A549 treated with Hydrocortisone at 1 μM for 4 hours (cell line): ENCODE data around the gene BAD. TPM values are rescaled to one million over a fixed set of nuclear protein-coding genes. Genes with fewer than 3 reads are reported as not detected.

Experiments used
- total RNA-seq: library from RNA; stranded (reverse); fragments of 200-300 nt; extraction: Qiagen RNA extraction; gene quantifications from 5 replicates; pipeline ENCODE4 v1.2.3, GENCODE V29; 2022

BAD gene
- total RNA-seq, 1 experiment from 2014 or later = 90.0 TPM

Other genes starting within 250 kb of the BAD start
- 0.03 to 0.09 TPM (median 0.06 TPM) in 5 replicates for gene FLRT1, start 248.7 kb downstream of the BAD start, total RNA-seq
- gene MACROD1, start 118.6 kb downstream of the BAD start, total RNA-seq = 9.0 to 15.8 TPM (median 13.5 TPM) in 5 replicates
- 226 to 294 TPM (median 239 TPM) in 5 replicates for gene STIP1, start 98.5 kb downstream of the BAD start, total RNA-seq
- gene FERMT3, start 77.9 kb downstream of the BAD start, total RNA-seq = 0.90 to 3.5 TPM (median 1.1 TPM) in 5 replicates
- 15.9 to 26.7 TPM (median 25.0 TPM) in 5 replicates for gene TRPT1, start 58.5 kb downstream of the BAD start, total RNA-seq
- 30.0 to 39.3 TPM (median 36.0 TPM) in 5 replicates for gene NUDT22, start 58.4 kb downstream of the BAD start, total RNA-seq
- gene DNAJC4, start 54.1 kb downstream of the BAD start, total RNA-seq = 17.1 to 22.6 TPM (median 21.1 TPM) in 5 replicates
- 32.7 to 53.8 TPM (median 47.9 TPM) in 5 replicates for gene VEGFB, start 50.1 kb downstream of the BAD start, total RNA-seq
- 119 to 148 TPM (median 123 TPM) in 5 replicates for gene FKBP2, start 43.6 kb downstream of the BAD start, total RNA-seq
- gene PPP1R14B, start 37.7 kb downstream of the BAD start, total RNA-seq = 195 to 381 TPM (median 360 TPM) in 5 replicates
- gene PLCB3, start 33.1 kb downstream of the BAD start, total RNA-seq = 16.8 to 23.4 TPM (median 20.3 TPM) in 5 replicates
- 35.7 to 48.9 TPM (median 42.5 TPM) in 5 replicates for gene GPR137, start 1.2 kb upstream of the BAD start, total RNA-seq
- 0.07 to 0.10 TPM in 2 of 5 replicates, not detected in the others for gene KCNK4, start 6.6 kb upstream of the BAD start, total RNA-seq
- 2.1 to 2.6 TPM (median 2.4 TPM) in 5 replicates for gene CATSPERZ, start 15.7 kb upstream of the BAD start, total RNA-seq
- 44.7 to 58.6 TPM (median 55.8 TPM) in 5 replicates for gene ESRRA, start 20.9 kb upstream of the BAD start, total RNA-seq
- gene TRMT112, start 32.9 kb upstream of the BAD start, total RNA-seq = 340 to 460 TPM (median 407 TPM) in 5 replicates
- 384 to 494 TPM (median 449 TPM) in 5 replicates for gene PRDX5, start 33.5 kb upstream of the BAD start, total RNA-seq
- 7.6 to 10.2 TPM (median 9.8 TPM) in 5 replicates for gene CCDC88B, start 55.5 kb upstream of the BAD start, total RNA-seq
- gene RPS6KA4, start 74.5 kb upstream of the BAD start, total RNA-seq = 56.9 to 64.6 TPM (median 62.6 TPM) in 5 replicates